Measurements from ENCODE around the gene PTPN7. TPM values are rescaled to one million over a fixed set of nuclear protein-coding genes. Genes with fewer than 3 reads are reported as not detected.

PTPN7 gene
- total RNA-seq, result not detected in 2 replicates

DNA sequence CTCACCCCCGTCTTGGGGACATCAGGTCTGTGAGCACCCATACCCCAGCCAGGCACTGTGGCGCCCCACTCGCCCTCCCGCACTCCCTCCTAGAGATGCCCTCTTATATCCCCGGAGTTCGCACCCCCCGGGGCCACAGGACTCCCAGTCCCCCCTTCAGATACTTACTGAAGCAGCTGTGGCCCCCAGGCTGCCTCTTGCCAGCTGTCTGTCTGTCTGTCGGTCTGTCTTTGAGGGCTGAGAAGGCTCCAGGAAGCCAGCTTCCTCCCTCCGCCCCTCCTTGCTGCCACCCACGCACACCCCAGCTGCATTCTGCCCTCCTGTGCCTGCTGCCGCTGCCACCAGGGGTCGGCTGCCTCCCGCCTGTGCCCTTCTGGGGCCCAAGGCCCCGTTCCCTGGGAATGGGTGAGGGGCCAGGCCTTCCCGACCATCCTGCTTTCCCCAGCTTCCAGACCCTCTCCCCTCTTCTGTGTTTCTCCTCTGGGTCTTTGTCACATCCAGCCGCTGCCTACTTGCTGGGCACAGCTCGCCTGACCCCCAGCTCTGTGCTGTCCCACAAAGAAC lies at the start of gene PTPN7:
Gene PTPN7 (minus strand): TSS at position 226 of the 564 bp plus-strand sequence. CDS start 1,200 bp downstream, outside the sequence.

GRCh38 chr1:202193614-202194327 lies 33.4 kb upstream of the PTPN7 start, which contains the start of gene LGR6:
LGR6 (plus strand) TSS chr1:202193799; CDS start chr1:202193990, 191 bp downstream.

DNA sequence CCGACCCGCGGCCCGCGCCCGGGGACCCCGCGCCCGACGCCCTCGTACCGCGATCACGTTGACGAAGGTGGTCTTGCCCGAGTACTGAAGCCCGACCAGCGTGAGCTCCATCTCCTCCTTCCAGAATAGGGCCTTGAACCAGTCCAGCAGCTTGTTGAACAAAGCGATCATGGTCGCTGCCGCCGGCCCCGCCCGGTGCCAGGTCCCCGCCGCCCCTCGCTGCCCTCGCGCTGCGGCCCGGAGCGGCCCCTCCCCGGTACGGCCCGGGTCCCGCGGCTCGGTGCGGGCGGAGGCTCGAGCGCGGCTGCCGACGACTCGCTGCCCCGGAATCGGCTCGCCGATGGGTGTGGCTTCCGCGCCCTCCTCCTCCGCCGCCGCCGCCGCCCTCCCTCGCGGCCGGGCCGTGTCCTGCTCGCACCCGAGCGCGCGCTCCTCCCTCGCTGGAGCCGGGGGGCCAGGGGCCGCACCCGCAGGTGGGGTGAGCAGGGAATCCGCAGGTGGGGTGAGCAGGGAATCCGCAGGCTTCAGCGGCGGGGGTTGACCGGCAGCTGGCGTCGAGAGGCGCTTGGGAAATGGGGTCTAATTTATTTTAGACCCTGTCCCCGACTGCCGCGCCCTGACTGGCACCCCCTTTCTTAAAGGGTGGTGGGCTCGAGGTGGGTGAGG lies 15.9 kb downstream of the PTPN7 start, which contains the start of gene ARL8A:
Gene ARL8A (minus strand): TSS at position 336 of the 666 bp plus-strand sequence. CDS start 165 bp downstream, at position 171.

GRCh38 chr1:202122639-202123335 lies 37.6 kb downstream of the PTPN7 start, which contains the start of gene GPR37L1:
GPR37L1 (plus strand) TSS chr1:202122917; CDS start chr1:202122964, 47 bp downstream.

Other genes with a start within 250 kb of the PTPN7 start
- 1.4 and 3.5 TPM in 2 replicates for gene LMOD1, start 214.1 kb downstream of the PTPN7 start, total RNA-seq
- gene TIMM17A, start 205.1 kb downstream of the PTPN7 start, total RNA-seq, result 55.0 and 57.4 TPM in 2 replicates
- 64.0 and 64.6 TPM in 2 replicates for gene RNPEP, start 178.0 kb downstream of the PTPN7 start, total RNA-seq
- 0.13 and 0.32 TPM in 2 replicates for gene ELF3, start 150.0 kb downstream of the PTPN7 start, total RNA-seq
- gene GPR37L1, start 37.7 kb downstream of the PTPN7 start, total RNA-seq, result under 0.01 TPM in 1 of 2 replicates, not detected in the other
- 15.9 and 16.1 TPM in 2 replicates for gene ARL8A, start 15.9 kb downstream of the PTPN7 start, total RNA-seq
- gene LGR6, start 33.2 kb upstream of the PTPN7 start, total RNA-seq, result under 0.01 TPM in 1 of 2 replicates, not detected in the other
- 11.4 and 19.5 TPM in 2 replicates for gene UBE2T, start 181.3 kb upstream of the PTPN7 start, total RNA-seq
- 58.9 and 75.5 TPM in 2 replicates for gene PPP1R12B, start 188.1 kb upstream of the PTPN7 start, total RNA-seq